ENCODE results near the gene PARVG. TPM values are rescaled to one million over a fixed set of nuclear protein-coding genes. Genes with fewer than 3 reads are reported as not detected.

PARVG gene
- polyA plus RNA-seq, 1 donor (not counting 4 experiments of a cell fraction or from before 2014, with no cell fraction given) = not detected

DNA sequence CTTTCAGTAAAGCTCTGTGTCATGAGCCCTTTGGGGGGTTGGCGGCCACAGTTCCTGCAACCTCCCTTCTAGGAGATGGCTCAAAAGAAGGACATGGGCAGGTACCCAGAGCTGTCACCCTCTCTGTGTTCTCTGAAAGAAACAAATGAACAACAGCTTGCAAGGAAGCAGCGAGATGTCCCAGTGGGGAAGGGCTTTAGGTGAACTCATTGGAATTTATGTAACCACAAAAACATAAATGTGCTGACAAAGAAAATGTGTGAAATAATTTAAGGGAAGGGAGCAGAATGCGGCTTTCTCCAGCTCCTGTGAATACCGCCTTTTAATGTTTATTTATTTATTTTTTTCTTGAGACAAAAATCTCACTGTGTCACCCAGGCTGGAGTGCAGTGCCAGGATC, 3.3 kb downstream of the PARVG start:
- no peaks in the 10 kb centered on the region for H4K20me1 ChIP-seq (ENCODE audit: control insufficient read depth, extremely low read depth, insufficient read depth, low read length)
- H3K79me2 ChIP-seq (ENCODE audit: control insufficient read depth, insufficient read depth, low read length) = no peaks in the 10 kb centered on the region
- H3K9me3 ChIP-seq (ENCODE audit: control insufficient read depth, low read depth, low read length) = no peaks in the 10 kb centered on the region
- DNase-seq (ENCODE audit: low read depth, low spot score) (no peak), FAIRE-seq (no peak)
- no peak overlapping the region for H3K4me2 ChIP-seq (ENCODE audit: control insufficient read depth, extremely low read depth, insufficient read depth, low read depth, low read length)
- no peak overlapping the region for H3K9ac ChIP-seq (ENCODE audit: control insufficient read depth, extremely low read depth, insufficient read depth, low read length)
- no peaks in the 10 kb centered on the region for H3K4me1 ChIP-seq (ENCODE audit: control insufficient read depth, extremely low read depth, insufficient read depth, low read length)
- H3K4me3 ChIP-seq (ENCODE audit: control insufficient read depth in 2 of 3, extremely low read depth in 1 of 3, insufficient read depth in 2 of 3, low read depth in 1 of 3, low read length in 3 of 3) = no peak overlapping the region
- H3K9me1 ChIP-seq (ENCODE audit: control insufficient read depth, extremely low read depth, insufficient read depth, low read length) = no peaks in the 10 kb centered on the region
- dilution Hi-C loops (cut with MboI; ENCODE audit: extremely low pct_ligation_motif_present, low sequenced_read_pairs) = no loop called here
- no peak overlapping the region for H2AFZ ChIP-seq (ENCODE audit: control insufficient read depth, low read length)
- TF ChIP-seq, protein P1, sequence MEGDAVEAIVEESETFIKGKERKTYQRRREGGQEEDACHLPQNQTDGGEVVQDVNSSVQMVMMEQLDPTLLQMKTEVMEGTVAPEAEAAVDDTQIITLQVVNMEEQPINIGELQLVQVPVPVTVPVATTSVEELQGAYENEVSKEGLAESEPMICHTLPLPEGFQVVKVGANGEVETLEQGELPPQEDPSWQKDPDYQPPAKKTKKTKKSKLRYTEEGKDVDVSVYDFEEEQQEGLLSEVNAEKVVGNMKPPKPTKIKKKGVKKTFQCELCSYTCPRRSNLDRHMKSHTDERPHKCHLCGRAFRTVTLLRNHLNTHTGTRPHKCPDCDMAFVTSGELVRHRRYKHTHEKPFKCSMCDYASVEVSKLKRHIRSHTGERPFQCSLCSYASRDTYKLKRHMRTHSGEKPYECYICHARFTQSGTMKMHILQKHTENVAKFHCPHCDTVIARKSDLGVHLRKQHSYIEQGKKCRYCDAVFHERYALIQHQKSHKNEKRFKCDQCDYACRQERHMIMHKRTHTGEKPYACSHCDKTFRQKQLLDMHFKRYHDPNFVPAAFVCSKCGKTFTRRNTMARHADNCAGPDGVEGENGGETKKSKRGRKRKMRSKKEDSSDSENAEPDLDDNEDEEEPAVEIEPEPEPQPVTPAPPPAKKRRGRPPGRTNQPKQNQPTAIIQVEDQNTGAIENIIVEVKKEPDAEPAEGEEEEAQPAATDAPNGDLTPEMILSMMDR (optimal IDR thresholded peaks at IDR 0.05 in 1 of 3, IDR thresholded peaks at IDR 0.05 in 1 of 3, conservative IDR thresholded peaks at IDR 0.05 in 1 of 3; ENCODE audit: extremely low read depth in 1 of 3, insufficient read depth in 2 of 3, low read length in 3 of 3) = no peak
- no peak for TF ChIP-seq EZH2 (IDR thresholded peaks at IDR 0.05; ENCODE audit: low read length)
- no peak overlapping the region for H3K27ac ChIP-seq (ENCODE audit: control insufficient read depth, insufficient read depth, low read length)
- H3K36me3 ChIP-seq (ENCODE audit: control insufficient read depth in 2 of 2, extremely low read depth in 1 of 2, insufficient read depth in 2 of 2, low read length in 2 of 2) = no peaks in the 10 kb centered on the region
- H3K27me3 ChIP-seq (ENCODE audit: control insufficient read depth, extremely low read depth, insufficient read depth, low read length) = peaks cover 30% of the 10 kb centered on the region

DNA sequence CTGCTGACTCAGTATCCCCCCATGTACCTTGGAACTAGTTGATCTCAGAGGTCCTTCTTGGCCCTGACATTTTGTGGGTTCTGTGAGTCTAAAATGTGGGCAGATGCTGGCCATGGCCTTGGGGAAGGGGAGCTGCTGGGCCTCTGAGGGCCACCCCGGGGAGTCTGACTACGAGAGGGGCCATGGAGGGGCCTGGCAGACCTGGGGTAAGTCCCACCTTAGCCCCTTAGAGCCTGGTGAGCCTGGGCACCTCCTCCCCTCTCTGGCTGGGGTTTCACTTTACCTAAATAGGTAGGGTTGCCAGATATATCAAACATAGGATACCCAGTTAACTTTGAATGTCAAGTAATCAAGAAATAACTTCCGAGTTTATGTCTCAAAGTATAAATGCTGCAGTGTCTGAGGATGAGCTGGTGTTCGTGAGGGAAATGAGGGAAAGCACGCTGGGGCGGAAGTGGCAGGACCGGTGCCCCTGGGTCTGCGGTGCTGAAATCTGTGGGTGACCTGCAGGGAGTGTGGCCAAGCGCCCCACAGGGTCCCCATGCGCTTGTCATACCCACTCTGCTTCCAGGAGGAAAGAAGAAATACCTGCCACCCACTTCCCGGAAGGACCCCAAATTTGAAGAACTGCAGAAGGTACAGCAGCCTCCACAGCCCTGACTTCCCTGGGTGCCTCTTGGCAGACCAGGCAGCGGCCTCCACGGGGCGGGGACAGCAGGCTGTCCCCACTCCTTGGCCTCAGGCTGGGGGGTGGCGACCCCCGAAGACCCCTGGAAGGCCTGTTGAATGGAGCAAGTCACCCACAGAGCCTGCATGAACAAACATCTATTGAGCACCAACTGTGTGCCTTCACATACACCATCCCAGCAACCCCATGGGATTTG, 4.8 kb downstream of the PARVG start:
- Histone ChIP-seq H3K4me1 (ENCODE audit: control insufficient read depth, extremely low read depth, insufficient read depth, low read length) (no peaks in the 10 kb centered on the region), H3K27me3 (ENCODE audit: control insufficient read depth, extremely low read depth, insufficient read depth, low read length) (peaks cover 22% of the 10 kb centered on the region), H3K4me3 (ENCODE audit: control insufficient read depth in 2 of 3, extremely low read depth in 1 of 3, insufficient read depth in 2 of 3, low read depth in 1 of 3, low read length in 3 of 3) (no peak overlapping the region), H3K27ac (ENCODE audit: control insufficient read depth, insufficient read depth, low read length) (no peak overlapping the region), H2AFZ (ENCODE audit: control insufficient read depth, low read length) (no peak overlapping the region), H4K20me1 (ENCODE audit: control insufficient read depth, extremely low read depth, insufficient read depth, low read length) (no peaks in the 10 kb centered on the region), H3K79me2 (ENCODE audit: control insufficient read depth, insufficient read depth, low read length) (no peaks in the 10 kb centered on the region), H3K4me2 (ENCODE audit: control insufficient read depth, extremely low read depth, insufficient read depth, low read depth, low read length) (no peak overlapping the region), H3K9me3 (ENCODE audit: control insufficient read depth, low read depth, low read length) (no peaks in the 10 kb centered on the region), H3K9me1 (ENCODE audit: control insufficient read depth, extremely low read depth, insufficient read depth, low read length) (no peaks in the 10 kb centered on the region), H3K9ac (ENCODE audit: control insufficient read depth, extremely low read depth, insufficient read depth, low read length) (no peak overlapping the region), H3K36me3 (ENCODE audit: control insufficient read depth in 2 of 2, extremely low read depth in 1 of 2, insufficient read depth in 2 of 2, low read length in 2 of 2) (no peaks in the 10 kb centered on the region)
- TF ChIP-seq, protein P1 (optimal IDR thresholded peaks at IDR 0.05 in 1 of 3, IDR thresholded peaks at IDR 0.05 in 1 of 3, conservative IDR thresholded peaks at IDR 0.05 in 1 of 3; ENCODE audit: extremely low read depth in 1 of 3, insufficient read depth in 2 of 3, low read length in 3 of 3) = no peak
- TF ChIP-seq EZH2 (IDR thresholded peaks at IDR 0.05; ENCODE audit: low read length) = no peak
- dilution Hi-C loops (cut with MboI; ENCODE audit: extremely low pct_ligation_motif_present, low sequenced_read_pairs) = no loop called here
- FAIRE-seq = no peak
- DNase-seq (ENCODE audit: low read depth, low spot score) = no peak

Measured in keratinocyte (primary cell).